Type B pancreatic cell (in vitro differentiated cells): ENCODE results near the gene CREB3L2. TPM values are rescaled to one million over a fixed set of nuclear protein-coding genes. Genes with fewer than 3 reads are reported as not detected.

Source experiments
- DNase-seq: peaks from one replicate; pipeline ENCODE4 v3.0.0; 2021; ENCODE audit warnings: mixed read lengths; ENCODE audit not compliant: unreplicated experiment; ENCODE audit errors: extremely low spot score
- H3K27ac Mint-ChIP-seq: 2 replicates; pipeline ENCODE4 v1.8.0; 2021; ENCODE audit warnings: mild to moderate bottlenecking, mixed read lengths
- H3K27me3 Mint-ChIP-seq: 2 replicates; pipeline ENCODE4 v1.8.0; 2021; ENCODE audit warnings: mixed read lengths
- H3K36me3 Mint-ChIP-seq: 2 replicates; pipeline ENCODE4 v1.8.0; 2021; ENCODE audit warnings: mixed read lengths
- H3K4me1 Mint-ChIP-seq: one replicate; pipeline ENCODE4 v1.8.0; 2021; ENCODE audit warnings: mixed read lengths; ENCODE audit not compliant: unreplicated experiment
- H3K4me3 Mint-ChIP-seq: 2 replicates; pipeline ENCODE4 v1.8.0; 2021; ENCODE audit warnings: mild to moderate bottlenecking, mixed read lengths
- H3K9me3 Mint-ChIP-seq: 2 replicates; pipeline ENCODE4 v1.8.0; 2021; ENCODE audit warnings: mixed read lengths
- total RNA-seq: library from RNA; stranded (reverse); gene quantifications from 2 replicates; pipeline ENCODE4 v1.2.1, GENCODE V29; 2021; ENCODE audit warnings: low replicate concordance
- TF ChIP-seq, protein P1 (sequence below): fragments of 200-600 bp; sonication (generic); conservative IDR thresholded peaks from 2 replicates; pipeline ENCODE4 v1.5.0; 2021; ENCODE audit warnings: antibody characterized with exemption, mild to moderate bottlenecking

The CREB3L2 gene
- total RNA-seq, 1 donor from 2014 or later: 85.8 TPM

DNA sequence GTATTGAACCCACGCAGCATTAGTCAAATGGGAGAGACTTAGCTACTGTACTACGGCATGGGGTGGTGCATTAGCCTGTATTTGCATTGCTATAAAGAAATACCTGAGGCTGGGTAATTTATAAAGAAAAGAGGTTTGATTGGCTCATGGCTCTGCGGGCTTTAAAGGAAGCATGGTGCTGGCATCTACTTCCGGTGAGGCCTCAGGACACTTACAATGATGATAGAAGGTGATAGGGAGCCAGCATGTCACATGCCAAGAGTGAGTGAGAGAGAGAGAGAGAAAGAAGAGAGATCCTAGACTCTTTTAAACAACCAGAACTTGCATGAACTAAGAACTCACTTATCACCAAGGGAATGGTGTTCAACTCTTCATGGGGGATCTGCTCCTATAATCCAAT lies 27.2 kb upstream of the CREB3L2 start:
- TF ChIP-seq, protein P1, sequence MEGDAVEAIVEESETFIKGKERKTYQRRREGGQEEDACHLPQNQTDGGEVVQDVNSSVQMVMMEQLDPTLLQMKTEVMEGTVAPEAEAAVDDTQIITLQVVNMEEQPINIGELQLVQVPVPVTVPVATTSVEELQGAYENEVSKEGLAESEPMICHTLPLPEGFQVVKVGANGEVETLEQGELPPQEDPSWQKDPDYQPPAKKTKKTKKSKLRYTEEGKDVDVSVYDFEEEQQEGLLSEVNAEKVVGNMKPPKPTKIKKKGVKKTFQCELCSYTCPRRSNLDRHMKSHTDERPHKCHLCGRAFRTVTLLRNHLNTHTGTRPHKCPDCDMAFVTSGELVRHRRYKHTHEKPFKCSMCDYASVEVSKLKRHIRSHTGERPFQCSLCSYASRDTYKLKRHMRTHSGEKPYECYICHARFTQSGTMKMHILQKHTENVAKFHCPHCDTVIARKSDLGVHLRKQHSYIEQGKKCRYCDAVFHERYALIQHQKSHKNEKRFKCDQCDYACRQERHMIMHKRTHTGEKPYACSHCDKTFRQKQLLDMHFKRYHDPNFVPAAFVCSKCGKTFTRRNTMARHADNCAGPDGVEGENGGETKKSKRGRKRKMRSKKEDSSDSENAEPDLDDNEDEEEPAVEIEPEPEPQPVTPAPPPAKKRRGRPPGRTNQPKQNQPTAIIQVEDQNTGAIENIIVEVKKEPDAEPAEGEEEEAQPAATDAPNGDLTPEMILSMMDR: no peak
- H3K27me3 Mint-ChIP-seq: no peaks in the 10 kb centered on the region
- no peaks in the 10 kb centered on the region for H3K36me3 Mint-ChIP-seq
- H3K4me3 Mint-ChIP-seq: no peak overlapping the region
- H3K9me3 Mint-ChIP-seq: peaks cover 4% of the 10 kb centered on the region
- H3K4me1 Mint-ChIP-seq: no peaks in the 10 kb centered on the region
- H3K27ac Mint-ChIP-seq: no peak overlapping the region
- no peak for DNase-seq

GRCh38 chr7:138027100-138027499 lies 25.2 kb upstream of the CREB3L2 start:
- peaks cover 4% of the 10 kb centered on the region for H3K9me3 Mint-ChIP-seq
- DNase-seq: no peak
- H3K27me3 Mint-ChIP-seq: no peaks in the 10 kb centered on the region
- H3K4me3 Mint-ChIP-seq: no peak overlapping the region
- H3K4me1 Mint-ChIP-seq: no peaks in the 10 kb centered on the region
- TF ChIP-seq, protein P1: no peak
- H3K36me3 Mint-ChIP-seq: no peaks in the 10 kb centered on the region
- H3K27ac Mint-ChIP-seq: no peak overlapping the region

- Mint-ChIP-seq H3K36me3 (no peaks in the 10 kb centered on the region), H3K27ac (no peak overlapping the region), H3K4me1 (no peaks in the 10 kb centered on the region), H3K4me3 (no peak overlapping the region), H3K27me3 (no peaks in the 10 kb centered on the region), H3K9me3 (peaks cover 4% of the 10 kb centered on the region)
- DNase-seq: no peak
- TF ChIP-seq, protein P1: no peak
These were observed 23.6 kb upstream of the CREB3L2 start for GRCh38 chr7:138025215-138026186.

DNA sequence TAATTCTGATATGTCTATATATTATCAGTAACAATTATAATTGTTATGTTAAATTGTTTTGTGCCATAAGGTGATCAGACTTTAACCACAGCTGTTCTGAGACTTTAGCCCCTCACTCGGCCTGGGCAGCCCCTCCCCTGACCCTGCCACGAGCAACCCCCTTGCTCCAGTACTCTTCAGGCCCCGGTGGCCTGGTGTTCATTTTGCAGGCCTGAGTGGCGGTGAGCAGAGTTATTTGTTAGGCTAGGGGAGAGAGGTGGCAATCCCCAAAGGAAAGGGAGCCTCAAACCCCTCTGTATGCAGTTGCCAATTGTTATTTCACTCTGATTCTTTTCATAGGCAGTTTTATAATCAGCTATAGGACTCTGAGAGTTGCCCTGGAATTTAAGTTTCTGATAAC lies 22.9 kb upstream of the CREB3L2 start:
- TF ChIP-seq, protein P1: no peak

GRCh38 chr7:138024343-138024691 lies 22.4 kb upstream of the CREB3L2 start:
- no peaks in the 10 kb centered on the region for H3K27me3 Mint-ChIP-seq
- no peaks in the 10 kb centered on the region for H3K36me3 Mint-ChIP-seq
- H3K4me1 Mint-ChIP-seq: no peaks in the 10 kb centered on the region
- TF ChIP-seq, protein P1: no peak
- no peak for DNase-seq
- no peak overlapping the region for H3K4me3 Mint-ChIP-seq
- H3K27ac Mint-ChIP-seq: no peak overlapping the region
- peaks cover 3% of the 10 kb centered on the region for H3K9me3 Mint-ChIP-seq

More for the DNA sequence above, 22.9 kb upstream of the CREB3L2 start:
- Mint-ChIP-seq H3K27me3 (no peaks in the 10 kb centered on the region), H3K4me1 (no peaks in the 10 kb centered on the region), H3K4me3 (no peak overlapping the region), H3K9me3 (peaks cover 4% of the 10 kb centered on the region), H3K36me3 (no peaks in the 10 kb centered on the region), H3K27ac (no peak overlapping the region)
- DNase-seq: no peak
